ENCODE data around the gene VPS13D.

Gene VPS13D

DNA sequence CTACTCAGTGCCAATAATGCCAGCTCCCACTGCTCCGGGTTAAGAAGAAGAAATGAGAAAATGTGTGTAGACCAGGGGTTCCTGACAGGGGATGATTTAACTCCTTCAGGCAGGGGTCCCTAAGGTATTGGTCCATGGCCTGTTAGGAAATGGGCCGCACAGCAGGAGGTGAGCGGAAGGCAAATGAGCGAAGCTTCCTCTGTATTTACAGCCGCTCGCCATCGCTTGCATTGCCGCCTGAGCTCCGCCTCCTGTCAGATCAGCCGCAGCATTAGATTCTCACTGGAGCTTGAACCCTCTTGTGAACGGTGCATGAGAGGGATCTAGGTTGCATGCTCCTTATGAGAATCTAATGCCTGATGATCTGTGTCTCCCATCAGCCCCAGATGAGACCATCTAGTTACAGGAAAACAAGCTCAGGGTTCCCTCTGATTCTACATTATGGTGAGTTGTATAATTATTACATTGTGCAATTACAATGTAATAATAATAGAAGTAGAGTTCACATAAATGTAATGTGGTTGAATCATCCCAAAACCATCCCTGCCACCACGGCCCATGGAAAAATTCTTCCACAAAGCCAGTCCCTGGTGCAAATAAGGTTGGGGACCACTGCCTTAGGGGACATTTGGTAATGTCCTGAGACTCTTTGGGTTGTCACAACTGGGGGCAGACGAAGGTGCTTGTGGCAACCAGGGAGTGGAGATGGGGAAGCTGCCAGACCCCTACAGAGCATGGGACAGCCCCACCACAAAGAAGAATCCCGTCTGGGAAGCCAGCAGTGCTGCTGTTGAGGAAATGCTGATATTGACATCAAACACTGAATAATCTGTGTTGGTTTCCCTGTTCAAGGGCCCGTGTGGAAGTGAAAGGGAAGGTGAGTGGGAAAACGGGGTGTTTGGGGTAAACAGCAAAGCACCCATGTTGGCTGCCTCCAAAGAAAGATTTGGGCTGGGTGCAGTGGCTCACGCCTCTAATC is 327.4 kb downstream of the VPS13D start:
- Histone ChIP-seq H3K27ac (no peak overlapping the region), H3K79me2 (ENCODE audit: insufficient read depth, low read depth) (no peaks in the 10 kb centered on the region), H3K4me2 (no peak overlapping the region), H3K9ac (no peak overlapping the region), H3K4me1 (ENCODE audit: low read depth, poor library complexity, severe bottlenecking) (no peaks in the 10 kb centered on the region), H4K20me1 (ENCODE audit: insufficient read depth) (no peaks in the 10 kb centered on the region), H3K27me3 (ENCODE audit: insufficient read depth, low read depth) (no peaks in the 10 kb centered on the region), H3K4me3 (IDR thresholded peaks at IDR 0.05; ENCODE audit: insufficient read depth, low read depth, low read length) (no peak overlapping the region), H2AFZ (ENCODE audit: low read depth) (no peak overlapping the region), H3K36me3 (ENCODE audit: insufficient read depth) (no peaks in the 10 kb centered on the region)
- TF ChIP-seq CTCF (conservative IDR thresholded peaks at IDR 0.05; ENCODE audit: low read depth, low read length): no peak

DNA sequence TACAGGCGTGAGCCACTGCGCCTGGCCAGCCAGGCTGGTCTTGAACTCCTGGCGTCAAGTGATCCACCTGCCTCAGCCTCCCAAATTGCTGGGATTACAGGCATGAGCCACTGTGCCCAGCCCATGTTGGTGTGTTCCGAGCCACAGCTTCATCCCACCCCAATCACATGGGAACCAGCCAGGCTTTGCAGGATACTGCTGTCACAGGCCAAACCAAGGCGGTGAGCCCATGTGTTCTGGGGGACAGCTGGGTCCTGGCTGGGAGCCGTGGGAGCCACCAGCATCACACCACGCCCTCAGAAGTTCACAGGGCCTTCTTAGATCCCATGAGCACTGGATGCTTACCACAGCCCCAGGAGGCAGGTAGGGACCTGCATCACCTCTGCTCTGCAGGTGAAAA is 331.3 kb downstream of the VPS13D start:
- no peak overlapping the region for H2AFZ ChIP-seq (ENCODE audit: low read depth)

More for the DNA sequence above, 331.3 kb downstream of the VPS13D start:
- Histone ChIP-seq H3K27ac (no peak overlapping the region), H3K4me2 (no peak overlapping the region), H3K36me3 (ENCODE audit: insufficient read depth) (no peaks in the 10 kb centered on the region), H3K4me3 (IDR thresholded peaks at IDR 0.05; ENCODE audit: insufficient read depth, low read depth, low read length) (no peak overlapping the region), H3K4me1 (ENCODE audit: low read depth, poor library complexity, severe bottlenecking) (no peaks in the 10 kb centered on the region), H3K27me3 (ENCODE audit: insufficient read depth, low read depth) (no peaks in the 10 kb centered on the region), H4K20me1 (ENCODE audit: insufficient read depth) (no peaks in the 10 kb centered on the region), H3K9ac (no peak overlapping the region), H3K79me2 (ENCODE audit: insufficient read depth, low read depth) (no peaks in the 10 kb centered on the region)
- TF ChIP-seq CTCF (conservative IDR thresholded peaks at IDR 0.05; ENCODE audit: low read depth, low read length): no peak
